Fibroblast of lung (primary cell): Measurements from ENCODE around the gene HRH1. TPM values are rescaled to one million over a fixed set of nuclear protein-coding genes. Genes with fewer than 3 reads are reported as not detected.
"Not testable (repeated sequence)": the region's sequence is repeated elsewhere in the genome, so short reads cannot be mapped to it uniquely, and the experiment has no call there.

ENCODE experiments used
- DNase-seq, 2 donors: peaks; one replicate each; pipeline versions ENCODE4 v3.0.0 to v3.0.0-alpha.2; 2010; ENCODE audit warnings: low read depth in 2 of 2
- H2AFZ ChIP-seq: 2 replicates; pipeline ENCODE4 v1.5.1; 2012; ENCODE audit warnings: low read length, control low read depth, inconsistent platforms
- H3K27ac ChIP-seq: 2 replicates; pipeline ENCODE4 v1.5.1; 2011; ENCODE audit warnings: low read length, control low read depth; ENCODE audit not compliant: insufficient read depth
- H3K27me3 ChIP-seq: 2 replicates; pipeline ENCODE4 v1.5.1; 2011; ENCODE audit warnings: mild to moderate bottlenecking, low read length; ENCODE audit not compliant: control insufficient read depth, insufficient read depth
- H3K36me3 ChIP-seq: 2 replicates; pipeline ENCODE4 v1.5.1; 2011; ENCODE audit warnings: low read length; ENCODE audit not compliant: control insufficient read depth, insufficient read depth
- H3K4me1 ChIP-seq: 2 replicates; pipeline ENCODE4 v1.5.1; 2011; ENCODE audit warnings: low read length; ENCODE audit not compliant: control insufficient read depth, insufficient read depth; ENCODE audit errors: extremely low read depth
- H3K4me2 ChIP-seq: 2 replicates; pipeline ENCODE4 v1.5.1; 2011; ENCODE audit warnings: low read length, control low read depth; ENCODE audit not compliant: insufficient read depth; ENCODE audit errors: extremely low read depth
- H3K4me3 ChIP-seq, 4 experiments: fragments of 200-600 bp in 1 of 4; sonication (generic) in 1 of 4; replicated peaks in 1 of 4; 2 replicates each; pipeline ENCODE4 v1.5.1; 2011 to 2016; ENCODE audit warnings: low read length in 4 of 4, low read depth in 3 of 4, mild to moderate bottlenecking in 3 of 4, control low read depth in 2 of 4, inconsistent platforms in 1 of 4, mixed read lengths in 1 of 4; ENCODE audit not compliant: insufficient read depth in 1 of 4; ENCODE audit errors: control extremely low read depth in 1 of 4
- H3K79me2 ChIP-seq: 2 replicates; pipeline ENCODE4 v1.5.1; 2012; ENCODE audit warnings: mild to moderate bottlenecking, low read length, inconsistent platforms; ENCODE audit not compliant: control insufficient read depth, insufficient read depth
- H3K9ac ChIP-seq: 2 replicates; pipeline ENCODE4 v1.5.1; 2011; ENCODE audit warnings: mild to moderate bottlenecking, low read length, control low read depth; ENCODE audit not compliant: insufficient read depth
- H3K9me3 ChIP-seq: 2 replicates; pipeline ENCODE4 v1.5.1; 2012; ENCODE audit warnings: low read depth, low read length; ENCODE audit not compliant: control insufficient read depth, insufficient read depth
- H4K20me1 ChIP-seq: 2 replicates; pipeline ENCODE4 v1.5.1; 2011; ENCODE audit warnings: low read length; ENCODE audit not compliant: control insufficient read depth, insufficient read depth; ENCODE audit errors: extremely low read depth
- EZH2 ChIP-seq: IDR thresholded peaks from 2 replicates; pipeline ENCODE4 v1.5.1; 2012; ENCODE audit warnings: low read length, control low read depth, mild to moderate bottlenecking; ENCODE audit errors: missing control alignments
- polyA plus RNA-seq, 2 donors: library from polyadenylated mRNA; depleted of rRNA in 1 of 2; stranded (reverse) in 1 of 2; unstranded in 1 of 2; fragments of >200 nt; gene quantifications; 2 replicates each; pipeline ENCODE4 v1.2.1, GENCODE V29; 2011 to 2012; ENCODE audit warnings: missing spikeins in 1 of 2
- total RNA-seq: library from RNA; depleted of rRNA; stranded (reverse); fragments of >200 nt; gene quantifications from 2 replicates; pipeline ENCODE4 v1.2.1, GENCODE V29; 2014
- TF ChIP-seq, protein P1 (sequence below), 2 donors: IDR thresholded peaks in 1 of 2; conservative IDR thresholded peaks in 1 of 2; 1 replicate in 1 of 2; 2 replicates in 1 of 2; pipeline ENCODE4 v1.5.1; 2011 to 2012; ENCODE audit warnings: low read length in 2 of 2, control low read depth in 1 of 2, inconsistent platforms in 1 of 2, low read depth in 1 of 2, mild to moderate bottlenecking in 1 of 2

Gene HRH1
- total and polyA plus RNA-seq, 2 donors (not counting 1 experiment from before 2014, with no cell fraction given), result 12.6 to 30.6 TPM

DNA sequence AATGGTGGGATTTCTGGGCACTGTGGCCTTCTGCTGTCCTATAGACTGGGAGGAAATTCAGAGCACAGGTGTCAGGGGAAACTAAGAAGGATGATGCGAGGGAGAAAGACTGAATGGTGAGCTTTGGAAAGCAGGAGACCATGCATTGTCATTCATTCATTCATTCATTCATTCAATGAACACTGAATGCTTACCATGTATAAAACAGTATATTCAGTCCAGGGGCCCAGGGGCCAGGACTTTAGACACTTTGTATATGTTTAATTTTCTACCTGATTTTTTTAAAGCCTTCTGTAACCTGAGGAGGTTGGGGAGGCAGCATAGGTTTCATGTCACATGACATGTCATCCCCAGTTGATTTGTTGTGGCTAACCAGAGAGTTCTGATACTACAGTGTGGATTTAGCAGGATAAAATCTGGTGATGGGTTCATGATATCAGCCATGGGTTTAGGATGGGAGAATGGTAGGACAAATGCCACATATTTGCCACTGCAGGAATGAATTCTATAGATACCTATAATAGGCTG, 60.2 kb downstream of the HRH1 start:
- Histone ChIP-seq H3K9ac (no peak overlapping the region), H4K20me1 (no peaks in the 10 kb centered on the region), H3K79me2 (peaks cover 2% of the 10 kb centered on the region), H3K4me2 (no peak overlapping the region), H3K4me3 (no peak overlapping the region), H3K27me3 (no peaks in the 10 kb centered on the region), H3K27ac (no peak overlapping the region), H3K36me3 (no peaks in the 10 kb centered on the region), H2AFZ (no peak overlapping the region), H3K9me3 (no peaks in the 10 kb centered on the region), H3K4me1 (peaks cover 11% of the 10 kb centered on the region)
- TF ChIP-seq, protein P1, sequence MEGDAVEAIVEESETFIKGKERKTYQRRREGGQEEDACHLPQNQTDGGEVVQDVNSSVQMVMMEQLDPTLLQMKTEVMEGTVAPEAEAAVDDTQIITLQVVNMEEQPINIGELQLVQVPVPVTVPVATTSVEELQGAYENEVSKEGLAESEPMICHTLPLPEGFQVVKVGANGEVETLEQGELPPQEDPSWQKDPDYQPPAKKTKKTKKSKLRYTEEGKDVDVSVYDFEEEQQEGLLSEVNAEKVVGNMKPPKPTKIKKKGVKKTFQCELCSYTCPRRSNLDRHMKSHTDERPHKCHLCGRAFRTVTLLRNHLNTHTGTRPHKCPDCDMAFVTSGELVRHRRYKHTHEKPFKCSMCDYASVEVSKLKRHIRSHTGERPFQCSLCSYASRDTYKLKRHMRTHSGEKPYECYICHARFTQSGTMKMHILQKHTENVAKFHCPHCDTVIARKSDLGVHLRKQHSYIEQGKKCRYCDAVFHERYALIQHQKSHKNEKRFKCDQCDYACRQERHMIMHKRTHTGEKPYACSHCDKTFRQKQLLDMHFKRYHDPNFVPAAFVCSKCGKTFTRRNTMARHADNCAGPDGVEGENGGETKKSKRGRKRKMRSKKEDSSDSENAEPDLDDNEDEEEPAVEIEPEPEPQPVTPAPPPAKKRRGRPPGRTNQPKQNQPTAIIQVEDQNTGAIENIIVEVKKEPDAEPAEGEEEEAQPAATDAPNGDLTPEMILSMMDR (conservative IDR thresholded peaks at IDR 0.05 in 1 of 2, IDR thresholded peaks at IDR 0.05 in 1 of 2; ENCODE audit: low read depth in 1 of 2, low read length in 2 of 2), result no peak
- TF ChIP-seq EZH2, result no peak
- DNase-seq, result no peak

DNA sequence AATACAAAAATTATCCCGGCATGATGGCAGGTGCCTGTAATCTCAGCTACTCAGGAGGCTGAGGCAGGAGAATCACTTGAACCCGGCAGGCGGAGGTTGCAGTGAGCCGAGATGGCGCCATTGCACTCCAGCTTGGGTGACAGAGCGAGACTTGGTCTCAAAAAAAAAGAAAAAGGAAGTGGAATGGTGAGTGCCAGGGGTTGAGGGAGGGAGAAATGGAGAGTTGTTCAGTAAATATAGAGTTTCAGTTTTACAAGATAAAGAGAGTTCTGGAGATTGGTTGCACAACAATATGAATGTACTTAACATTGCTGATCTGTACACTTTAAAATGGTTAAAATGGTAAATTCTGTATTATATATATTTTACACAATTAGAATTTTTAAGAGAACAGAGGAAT, 63.1 kb downstream of the HRH1 start:
- not testable (repeated sequence) for H3K9me3 ChIP-seq, H3K79me2 ChIP-seq

DNA sequence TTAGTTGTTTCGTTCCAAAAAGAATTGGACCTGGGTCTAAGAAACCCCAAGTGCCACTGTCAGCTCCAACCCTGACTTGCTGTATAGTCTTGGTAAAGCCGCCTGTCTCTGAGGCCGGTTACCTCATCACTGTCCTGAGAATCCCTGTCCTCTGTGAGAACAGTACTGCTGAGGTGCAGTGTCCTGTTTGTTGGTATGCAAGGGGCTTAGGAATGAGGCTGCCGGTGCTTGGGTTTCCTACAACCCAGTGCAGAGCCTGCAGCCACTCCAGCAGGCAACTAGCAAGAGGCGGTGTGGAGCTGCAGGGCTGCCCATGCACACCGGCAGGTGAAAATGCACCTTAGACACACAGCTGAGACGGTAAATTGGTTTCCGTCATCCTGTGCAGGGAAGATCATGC, 65.9 kb downstream of the HRH1 start:
- TF ChIP-seq EZH2, result no peak
- TF ChIP-seq, protein P1 (conservative IDR thresholded peaks at IDR 0.05 in 1 of 2, IDR thresholded peaks at IDR 0.05 in 1 of 2; ENCODE audit: low read depth in 1 of 2, low read length in 2 of 2), result no peak
- Histone ChIP-seq H3K79me2 (no peaks in the 10 kb centered on the region), H3K4me3 (no peak overlapping the region), H3K27me3 (no peaks in the 10 kb centered on the region), H3K4me1 (no peaks in the 10 kb centered on the region), H3K36me3 (no peaks in the 10 kb centered on the region), H3K9ac (no peak overlapping the region), H2AFZ (no peak overlapping the region), H3K27ac (no peak overlapping the region), H3K9me3 (no peaks in the 10 kb centered on the region), H4K20me1 (no peaks in the 10 kb centered on the region), H3K4me2 (no peak overlapping the region)
- DNase-seq, result no peak

More for the DNA sequence above, 63.1 kb downstream of the HRH1 start:
- not testable (repeated sequence) for H3K4me1 ChIP-seq, H3K4me3 ChIP-seq, H3K27ac ChIP-seq, H4K20me1 ChIP-seq, H3K36me3 ChIP-seq, H2AFZ ChIP-seq, H3K9ac ChIP-seq, DNase-seq, H3K27me3 ChIP-seq, H3K4me2 ChIP-seq
